ENCODE measurements around the gene ANKS1B. TPM values are rescaled to one million over a fixed set of nuclear protein-coding genes. Genes with fewer than 3 reads are reported as not detected.
"Not testable (repeated sequence)": the region's sequence is repeated elsewhere in the genome, so short reads cannot be mapped to it uniquely, and the experiment has no call there.

The ANKS1B gene
- total RNA-seq, 5 donors from 2014 or later (not counting 1 experiment from before 2014, with no cell fraction given): 0.18 to 0.47 (median 0.19) TPM; not detected in 2

DNA sequence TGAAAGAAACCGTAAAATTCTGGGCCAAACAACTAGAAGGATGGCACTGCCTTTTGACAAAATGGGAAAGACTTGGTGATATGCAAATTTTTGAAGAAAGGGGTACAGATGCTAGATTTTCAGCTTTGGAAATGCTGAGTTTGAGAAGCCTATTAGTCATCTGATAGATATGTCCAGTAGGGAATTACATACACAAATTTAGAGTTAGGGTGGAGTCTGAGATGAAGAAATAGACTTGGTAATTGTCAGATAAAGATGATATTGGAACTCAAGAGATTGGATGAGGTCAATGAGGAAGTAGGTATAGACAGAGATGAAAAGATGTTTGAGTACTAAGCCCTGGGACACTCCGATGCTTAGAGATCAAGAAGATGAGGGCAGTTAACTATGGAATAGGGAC lies 184.1 kb downstream of the ANKS1B start:
- Mint-ChIP-seq H3K9me3 (peaks cover 0 to 11% (median 0%) of the 10 kb centered on the region in 3 donors), H3K36me3 (no peaks in the 10 kb centered on the region), H3K27me3 (no peaks in the 10 kb centered on the region), H3K27ac (no peak overlapping the region), H3K4me3 (no peak overlapping the region), H3K4me1 (no peaks in the 10 kb centered on the region)
- Histone ChIP-seq H3K36me3 (ENCODE audit: control insufficient read depth in 2 of 2, extremely low read depth in 1 of 2, insufficient read depth in 1 of 2, low read length in 1 of 2) (no peaks in the 10 kb centered on the region), H3K4me1 (ENCODE audit: control insufficient read depth in 1 of 2, extremely low read depth in 1 of 2, insufficient read depth in 2 of 2, low read length in 2 of 2) (no peaks in the 10 kb centered on the region), H3K9me3 (no peaks in the 10 kb centered on the region), H3K27ac (ENCODE audit: low read length) (no peak overlapping the region), H3K27me3 (replicated peaks in 1 of 2; ENCODE audit: control insufficient read depth in 2 of 2, extremely low read depth in 1 of 2, insufficient read depth in 2 of 2, low read length in 1 of 2) (no peaks in the 10 kb centered on the region), H3K4me3 (ENCODE audit: control insufficient read depth in 1 of 2, extremely low read depth in 1 of 2, low read length in 1 of 2) (no peak overlapping the region)
- no peak for ATAC-seq (replicated peaks in 1 of 4)
- no peak for DNase-seq
- WGBS (ENCODE audit: insufficient coverage): 67% methylated on average over 1 of the region's 2 CpGs
- ChIA-PET CTCF (no interaction called here), POLR2A (no interaction called here)

- H3K9me3 Mint-ChIP-seq: peaks cover 0 to 17% (median 6%) of the 10 kb centered on the region in 3 donors
- POLR2A ChIA-PET; H3K27ac Mint-ChIP-seq; H3K4me1 Mint-ChIP-seq; H3K4me3 ChIP-seq (ENCODE audit: control insufficient read depth in 1 of 2, extremely low read depth in 1 of 2, low read length in 1 of 2); H3K36me3 Mint-ChIP-seq; H3K27me3 Mint-ChIP-seq; H3K27me3 ChIP-seq (replicated peaks in 1 of 2; ENCODE audit: control insufficient read depth in 2 of 2, extremely low read depth in 1 of 2, insufficient read depth in 2 of 2, low read length in 1 of 2); H3K9me3 ChIP-seq; H3K27ac ChIP-seq (ENCODE audit: low read length); H3K36me3 ChIP-seq (ENCODE audit: control insufficient read depth in 2 of 2, extremely low read depth in 1 of 2, insufficient read depth in 1 of 2, low read length in 1 of 2); H3K4me3 Mint-ChIP-seq; H3K4me1 ChIP-seq (ENCODE audit: control insufficient read depth in 1 of 2, extremely low read depth in 1 of 2, insufficient read depth in 2 of 2, low read length in 2 of 2); ATAC-seq (replicated peaks in 1 of 4); CTCF ChIA-PET; DNase-seq: not testable (repeated sequence)
- no CpG with 5 or more reads among the region's 4 CpGs for WGBS (ENCODE audit: insufficient coverage)
Measured at GRCh38 chr12:99797931-99798330, 186.8 kb downstream of the ANKS1B start.

- no peaks in the 10 kb centered on the region for H3K36me3 ChIP-seq (ENCODE audit: control insufficient read depth in 2 of 2, extremely low read depth in 1 of 2, insufficient read depth in 1 of 2, low read length in 1 of 2)
- Mint-ChIP-seq H3K27ac (no peak overlapping the region), H3K4me1 (no peaks in the 10 kb centered on the region), H3K36me3 (no peaks in the 10 kb centered on the region), H3K4me3 (no peak overlapping the region), H3K27me3 (no peaks in the 10 kb centered on the region), H3K9me3 (peaks cover 0 to 8% (median 3%) of the 10 kb centered on the region in 3 donors)
- POLR2A ChIA-PET: no interaction called here
- H3K9me3 ChIP-seq: no peaks in the 10 kb centered on the region
- ATAC-seq (replicated peaks in 1 of 4) (no peak), DNase-seq (no peak)
- WGBS (ENCODE audit: insufficient coverage): no CpG with 5 or more reads among the region's 3 CpGs
- H3K27ac ChIP-seq (ENCODE audit: low read length): no peak overlapping the region
- CTCF ChIA-PET: no interaction called here
- H3K4me3 ChIP-seq (ENCODE audit: control insufficient read depth in 1 of 2, extremely low read depth in 1 of 2, low read length in 1 of 2): no peak overlapping the region
- H3K27me3 ChIP-seq (replicated peaks in 1 of 2; ENCODE audit: control insufficient read depth in 2 of 2, extremely low read depth in 1 of 2, insufficient read depth in 2 of 2, low read length in 1 of 2): no peaks in the 10 kb centered on the region
- no peaks in the 10 kb centered on the region for H3K4me1 ChIP-seq (ENCODE audit: control insufficient read depth in 1 of 2, extremely low read depth in 1 of 2, insufficient read depth in 2 of 2, low read length in 2 of 2)
Measured at GRCh38 chr12:99783421-99783820, 201.3 kb downstream of the ANKS1B start.

DNA sequence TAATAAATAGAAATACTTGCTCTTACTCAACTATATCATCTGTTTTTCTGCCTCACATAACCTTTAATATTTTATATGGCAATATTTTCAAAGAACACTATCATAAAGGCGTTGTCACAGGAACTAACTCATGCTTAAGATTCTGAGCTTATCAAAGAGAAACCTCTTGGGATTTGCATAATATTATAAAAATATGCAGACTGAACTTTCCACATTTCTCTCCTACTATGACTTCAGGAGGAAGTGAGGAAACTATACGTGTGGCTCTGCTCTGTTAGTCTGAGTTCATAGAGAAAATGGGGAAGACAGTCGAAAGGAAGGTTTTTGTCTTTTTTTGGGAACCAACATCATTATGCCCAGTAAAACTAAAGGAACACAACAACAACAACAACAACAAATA lies 212.5 kb downstream of the ANKS1B start:
- no peaks in the 10 kb centered on the region for H3K4me1 ChIP-seq (ENCODE audit: control insufficient read depth in 1 of 2, extremely low read depth in 1 of 2, insufficient read depth in 2 of 2, low read length in 2 of 2)
- DNase-seq (no peak), ATAC-seq (replicated peaks in 1 of 4) (no peak)
- ChIA-PET CTCF (no interaction called here), POLR2A (no interaction called here)
- no peak overlapping the region for H3K4me3 Mint-ChIP-seq
- no peak overlapping the region for H3K4me3 ChIP-seq (ENCODE audit: control insufficient read depth in 1 of 2, extremely low read depth in 1 of 2, low read length in 1 of 2)
- no peak overlapping the region for H3K27ac Mint-ChIP-seq
- no peaks in the 10 kb centered on the region for H3K36me3 Mint-ChIP-seq
- no peaks in the 10 kb centered on the region for H3K9me3 ChIP-seq
- peaks cover 0 to 2% (median 0%) of the 10 kb centered on the region in 3 donors for H3K9me3 Mint-ChIP-seq
- H3K27me3 Mint-ChIP-seq: no peaks in the 10 kb centered on the region
- no peaks in the 10 kb centered on the region for H3K36me3 ChIP-seq (ENCODE audit: control insufficient read depth in 2 of 2, extremely low read depth in 1 of 2, insufficient read depth in 1 of 2, low read length in 1 of 2)
- no CpG with 5 or more reads among the region's 3 CpGs for whole genome bisulfite sequencing (ENCODE audit: insufficient coverage)
- H3K27ac ChIP-seq (ENCODE audit: low read length): no peak overlapping the region
- no peaks in the 10 kb centered on the region for H3K4me1 Mint-ChIP-seq
- H3K27me3 ChIP-seq (replicated peaks in 1 of 2; ENCODE audit: control insufficient read depth in 2 of 2, extremely low read depth in 1 of 2, insufficient read depth in 2 of 2, low read length in 1 of 2): no peaks in the 10 kb centered on the region

DNA sequence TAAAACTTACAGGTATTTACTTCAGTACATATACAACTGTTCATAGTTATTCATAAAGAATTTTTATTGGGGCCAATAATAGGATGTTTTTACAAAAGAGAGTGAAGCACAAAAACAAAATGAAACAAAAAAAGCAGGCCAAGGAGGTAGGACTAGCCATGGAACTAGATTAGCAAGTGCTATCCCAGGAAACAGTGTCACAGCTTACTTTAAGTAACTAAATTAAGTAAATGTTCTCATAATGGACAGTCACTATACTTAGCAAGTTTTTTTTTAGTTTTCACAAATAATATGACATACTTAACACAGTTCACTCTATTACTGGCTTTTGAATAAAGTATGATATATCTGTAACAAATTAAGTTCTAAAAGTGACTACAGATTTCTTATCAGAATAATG lies 213.1 kb downstream of the ANKS1B start:
- POLR2A ChIA-PET: no interaction called here
- H3K27me3 ChIP-seq (replicated peaks in 1 of 2; ENCODE audit: control insufficient read depth in 2 of 2, extremely low read depth in 1 of 2, insufficient read depth in 2 of 2, low read length in 1 of 2): no peaks in the 10 kb centered on the region
- peaks cover 0 to 2% (median 0%) of the 10 kb centered on the region in 3 donors for H3K9me3 Mint-ChIP-seq
- H3K4me1 Mint-ChIP-seq: no peaks in the 10 kb centered on the region
- no peaks in the 10 kb centered on the region for H3K4me1 ChIP-seq (ENCODE audit: control insufficient read depth in 1 of 2, extremely low read depth in 1 of 2, insufficient read depth in 2 of 2, low read length in 2 of 2)
- H3K9me3 ChIP-seq: no peaks in the 10 kb centered on the region
- no peak overlapping the region for H3K4me3 Mint-ChIP-seq
- no peaks in the 10 kb centered on the region for H3K36me3 ChIP-seq (ENCODE audit: control insufficient read depth in 2 of 2, extremely low read depth in 1 of 2, insufficient read depth in 1 of 2, low read length in 1 of 2)
- no peaks in the 10 kb centered on the region for H3K27me3 Mint-ChIP-seq
- no peak overlapping the region for H3K27ac ChIP-seq (ENCODE audit: low read length)
- DNase-seq (no peak), ATAC-seq (replicated peaks in 1 of 4) (no peak)
- no peak overlapping the region for H3K4me3 ChIP-seq (ENCODE audit: control insufficient read depth in 1 of 2, extremely low read depth in 1 of 2, low read length in 1 of 2)
- H3K27ac Mint-ChIP-seq: no peak overlapping the region
- no peaks in the 10 kb centered on the region for H3K36me3 Mint-ChIP-seq
- CTCF ChIA-PET: no interaction called here

DNA sequence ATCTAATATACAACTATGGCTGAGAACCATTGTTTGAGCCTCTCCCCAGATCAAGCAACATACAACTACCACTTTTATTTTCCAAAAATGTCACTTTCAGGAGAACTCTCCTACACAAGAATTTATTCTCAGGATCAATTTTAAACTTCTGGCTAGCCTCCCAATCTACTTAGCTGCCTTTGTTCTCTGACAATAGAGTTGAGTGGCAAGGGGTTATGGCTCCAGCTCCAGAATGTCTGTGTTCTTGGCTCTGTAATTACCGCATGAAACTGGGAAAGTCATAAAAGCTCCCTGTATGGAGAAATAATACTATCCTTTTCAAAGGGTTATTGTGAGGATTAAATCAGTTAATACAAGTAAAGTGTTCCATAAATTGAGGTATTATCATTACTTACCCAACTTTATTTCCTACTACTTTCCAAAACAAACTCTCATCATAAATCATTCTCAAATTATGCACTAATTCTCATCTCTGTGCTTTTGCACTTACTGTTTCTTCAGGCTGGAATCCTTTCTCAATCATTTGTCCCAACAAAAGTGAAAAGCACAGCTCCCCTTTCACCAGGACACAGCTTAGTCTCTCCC lies 215.2 kb downstream of the ANKS1B start:
- WGBS (ENCODE audit: insufficient coverage): no CpG with 5 or more reads among the region's 1 CpG

GRCh38 chr12:99768758-99769157 lies 216.0 kb downstream of the ANKS1B start:
- peaks cover 3 to 5% (median 4%) of the 10 kb centered on the region in 3 donors for H3K9me3 Mint-ChIP-seq
- CTCF ChIA-PET: interaction anchor here in 1 of 2 donors (0.7 kb wide), 1 partner anchor 46 kb away, joined by 4 read pairs; no protein-coding TSS in a partner anchor
- DNase-seq (no peak), ATAC-seq (replicated peaks in 1 of 4) (no peak)
- Histone ChIP-seq H3K27me3 (replicated peaks in 1 of 2; ENCODE audit: control insufficient read depth in 2 of 2, extremely low read depth in 1 of 2, insufficient read depth in 2 of 2, low read length in 1 of 2) (no peaks in the 10 kb centered on the region), H3K27ac (ENCODE audit: low read length) (no peak overlapping the region), H3K36me3 (ENCODE audit: control insufficient read depth in 2 of 2, extremely low read depth in 1 of 2, insufficient read depth in 1 of 2, low read length in 1 of 2) (no peaks in the 10 kb centered on the region), H3K9me3 (no peaks in the 10 kb centered on the region), H3K4me3 (ENCODE audit: control insufficient read depth in 1 of 2, extremely low read depth in 1 of 2, low read length in 1 of 2) (no peak overlapping the region), H3K4me1 (ENCODE audit: control insufficient read depth in 1 of 2, extremely low read depth in 1 of 2, insufficient read depth in 2 of 2, low read length in 2 of 2) (no peaks in the 10 kb centered on the region)
- H3K4me3 Mint-ChIP-seq: no peak overlapping the region
- POLR2A ChIA-PET: no interaction called here
- WGBS (ENCODE audit: insufficient coverage): no CpG with 5 or more reads among the region's 7 CpGs
- H3K27me3 Mint-ChIP-seq: no peaks in the 10 kb centered on the region
- no peak overlapping the region for H3K27ac Mint-ChIP-seq
- H3K4me1 Mint-ChIP-seq: no peaks in the 10 kb centered on the region
- no peaks in the 10 kb centered on the region for H3K36me3 Mint-ChIP-seq

More for the DNA sequence above, 215.2 kb downstream of the ANKS1B start:
- CTCF ChIA-PET: interaction anchor here in 1 of 2 donors (0.7 kb wide), 1 partner anchor 47 kb away, joined by 4 read pairs; no protein-coding TSS in a partner anchor
- no peaks in the 10 kb centered on the region for H3K4me1 Mint-ChIP-seq
- no peaks in the 10 kb centered on the region for H3K27me3 Mint-ChIP-seq
- Histone ChIP-seq H3K9me3 (no peaks in the 10 kb centered on the region), H3K27ac (ENCODE audit: low read length) (no peak overlapping the region), H3K4me3 (ENCODE audit: control insufficient read depth in 1 of 2, extremely low read depth in 1 of 2, low read length in 1 of 2) (no peak overlapping the region), H3K27me3 (replicated peaks in 1 of 2; ENCODE audit: control insufficient read depth in 2 of 2, extremely low read depth in 1 of 2, insufficient read depth in 2 of 2, low read length in 1 of 2) (no peaks in the 10 kb centered on the region), H3K36me3 (ENCODE audit: control insufficient read depth in 2 of 2, extremely low read depth in 1 of 2, insufficient read depth in 1 of 2, low read length in 1 of 2) (no peaks in the 10 kb centered on the region), H3K4me1 (ENCODE audit: control insufficient read depth in 1 of 2, extremely low read depth in 1 of 2, insufficient read depth in 2 of 2, low read length in 2 of 2) (no peaks in the 10 kb centered on the region)
- POLR2A ChIA-PET: no interaction called here
- peaks cover 0 to 5% (median 4%) of the 10 kb centered on the region in 3 donors for H3K9me3 Mint-ChIP-seq
- DNase-seq: no peak
- no peak for ATAC-seq (replicated peaks in 1 of 4)
- no peaks in the 10 kb centered on the region for H3K36me3 Mint-ChIP-seq
- no peak overlapping the region for H3K4me3 Mint-ChIP-seq
- H3K27ac Mint-ChIP-seq: no peak overlapping the region
